Activated CD4-positive, alpha-beta T cell treated with anti-CD3 and anti-CD28 coated beads for 36 hours (primary cell): ENCODE results near the gene SHROOM1. TPM values are rescaled to one million over a fixed set of nuclear protein-coding genes. Genes with fewer than 3 reads are reported as not detected.

Experiments used
- ATAC-seq: fragments of 200-7000 bp; cut with Tn5 transposase; one replicate; pipeline ENCODE4 v1.10.0; 2021; ENCODE audit warnings: mild to moderate bottlenecking, moderate library complexity
- CTCF ChIA-PET: fragments of 350-600 bp; sonication (Branson Sonifier 250); formaldehyde crosslinking; loops from one replicate; lab custom pipeline; 2021; ENCODE audit warnings: antibody characterized with exemption; lab: Charles Lee
- POLR2A ChIA-PET: fragments of 350-600 bp; sonication (Branson Sonifier 250); formaldehyde crosslinking; loops from one replicate; lab custom pipeline; 2021; ENCODE audit warnings: antibody characterized with exemption, inconsistent platforms; lab: Charles Lee
- DNase-seq: peaks from one replicate; pipeline ENCODE4 v3.0.0-alpha.2; 2020
- H3K27ac Mint-ChIP-seq: one replicate; pipeline ENCODE4 v1.8.0; 2021; ENCODE audit warnings: mixed read lengths
- H3K27me3 Mint-ChIP-seq: one replicate; pipeline ENCODE4 v1.8.0; 2021; ENCODE audit warnings: mixed read lengths
- H3K36me3 Mint-ChIP-seq: one replicate; pipeline ENCODE4 v1.8.0; 2021; ENCODE audit warnings: low read depth, mixed read lengths
- H3K4me1 Mint-ChIP-seq: one replicate; pipeline ENCODE4 v1.8.0; 2021; ENCODE audit warnings: mixed read lengths
- H3K4me3 Mint-ChIP-seq: one replicate; pipeline ENCODE4 v1.8.0; 2021; ENCODE audit warnings: mild to moderate bottlenecking, moderate library complexity, mixed read lengths
- H3K9me3 Mint-ChIP-seq: one replicate; pipeline ENCODE4 v1.8.0; 2021; ENCODE audit warnings: low read depth, mixed read lengths
- intact Hi-C, 2 experiments: fragments of 100-400 bp; cut with DNase I in 1 of 2; cut with micrococcal nuclease in 1 of 2; formaldehyde crosslinking; loops; one replicate each; pipeline versions ENCODE4 v1.14.2 to v1.15.1; 2022 to 2024; cut with DNase I, micrococcal nuclease
- total RNA-seq, 2 experiments: library from RNA; stranded (reverse); gene quantifications; one replicate each; pipeline ENCODE4 v1.2.3, GENCODE V29; 2021

The SHROOM1 gene
- total RNA-seq, 2 experiments from 2014 or later: 0.63 to 0.89 TPM

DNA sequence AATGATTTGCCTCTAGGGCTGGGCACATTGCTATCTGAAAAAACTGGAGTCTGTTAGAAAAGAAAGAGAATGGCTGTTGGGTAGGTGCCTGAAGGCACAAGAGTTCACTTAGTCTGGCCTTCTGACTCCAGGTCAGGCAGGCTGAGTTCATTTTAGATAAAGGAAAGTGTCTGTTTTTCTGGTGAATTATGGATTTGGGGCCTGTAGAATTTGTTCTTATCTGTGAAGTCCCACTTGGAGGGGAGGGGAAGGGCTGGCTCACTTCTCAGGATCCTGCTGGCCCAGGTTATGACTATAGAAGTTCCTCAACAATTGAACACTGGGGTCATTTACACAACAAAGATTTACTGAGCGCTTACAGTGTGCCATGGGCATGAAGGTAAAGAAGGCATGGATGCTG, 41.9 kb downstream of the SHROOM1 start:
- Mint-ChIP-seq H3K4me1 (no peaks in the 10 kb centered on the region), H3K27me3 (peaks cover 14% of the 10 kb centered on the region), H3K36me3 (no peaks in the 10 kb centered on the region), H3K9me3 (no peaks in the 10 kb centered on the region), H3K27ac (no peak overlapping the region), H3K4me3 (no peak overlapping the region)
- ChIA-PET POLR2A (no interaction called here), CTCF (interaction anchor here (0.6 kb wide), 2 partner anchors 476 to 635 kb away, joined by 3 read pairs; no protein-coding TSS in a partner anchor)
- intact Hi-C loops: no loop called here
- DNase-seq: no peak
- no peak for ATAC-seq

DNA sequence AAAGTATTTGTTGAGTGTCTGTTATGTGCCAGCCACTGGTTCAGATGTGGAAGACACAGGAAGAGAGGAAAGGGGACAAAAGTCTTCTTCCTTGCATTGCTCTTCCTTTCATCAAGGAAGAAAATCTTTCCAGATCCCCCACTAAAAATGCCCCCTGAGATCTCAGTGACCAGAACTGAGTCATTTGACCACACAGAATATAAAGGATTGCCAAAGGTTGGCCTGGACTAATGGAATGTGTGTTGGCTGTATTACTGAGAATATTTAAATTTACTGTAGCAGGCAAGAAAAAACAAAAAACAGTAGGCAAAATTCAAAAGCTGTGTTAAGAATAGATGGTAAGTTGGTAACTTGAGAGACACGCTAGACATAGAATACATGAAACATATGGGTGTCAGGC, 43.4 kb downstream of the SHROOM1 start:
- no peak overlapping the region for H3K27ac Mint-ChIP-seq
- ChIA-PET POLR2A (no interaction called here), CTCF (no interaction called here)
- H3K36me3 Mint-ChIP-seq: no peaks in the 10 kb centered on the region
- no peaks in the 10 kb centered on the region for H3K4me1 Mint-ChIP-seq
- H3K27me3 Mint-ChIP-seq: peaks cover 12% of the 10 kb centered on the region
- ATAC-seq (no peak), DNase-seq (no peak)
- no peak overlapping the region for H3K4me3 Mint-ChIP-seq
- no peaks in the 10 kb centered on the region for H3K9me3 Mint-ChIP-seq
- intact Hi-C loops: no loop called here

DNA sequence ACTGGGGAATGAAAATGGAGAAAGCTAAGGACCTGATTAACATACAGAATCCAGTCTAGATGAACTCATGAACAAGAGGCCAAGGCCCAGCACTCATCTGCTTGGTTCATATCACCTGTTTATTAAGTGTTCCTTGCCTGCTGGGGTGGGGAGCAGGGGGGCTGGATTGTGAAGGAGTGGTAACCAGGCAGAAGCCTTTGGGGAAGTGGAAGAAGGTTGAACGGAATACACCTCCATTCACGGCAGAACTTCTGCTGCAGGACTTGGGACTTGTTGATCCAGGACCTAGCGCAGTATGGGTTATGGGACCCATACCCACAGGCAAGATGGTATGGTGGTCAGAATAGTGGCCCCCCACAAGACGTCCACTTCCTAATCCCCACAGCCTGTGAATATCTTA, 44.6 kb downstream of the SHROOM1 start:
- Mint-ChIP-seq H3K4me3 (no peak overlapping the region), H3K9me3 (no peaks in the 10 kb centered on the region), H3K27ac (no peak overlapping the region), H3K27me3 (peaks cover 21% of the 10 kb centered on the region), H3K36me3 (no peaks in the 10 kb centered on the region), H3K4me1 (no peaks in the 10 kb centered on the region)
- ChIA-PET CTCF (interaction anchor here (0.6 kb wide), 2 partner anchors 32 to 744 kb away, joined by 3 to 6 read pairs; no protein-coding TSS in a partner anchor), POLR2A (no interaction called here)
- ATAC-seq: no peak
- intact Hi-C loops: no loop called here
- DNase-seq: no peak

DNA sequence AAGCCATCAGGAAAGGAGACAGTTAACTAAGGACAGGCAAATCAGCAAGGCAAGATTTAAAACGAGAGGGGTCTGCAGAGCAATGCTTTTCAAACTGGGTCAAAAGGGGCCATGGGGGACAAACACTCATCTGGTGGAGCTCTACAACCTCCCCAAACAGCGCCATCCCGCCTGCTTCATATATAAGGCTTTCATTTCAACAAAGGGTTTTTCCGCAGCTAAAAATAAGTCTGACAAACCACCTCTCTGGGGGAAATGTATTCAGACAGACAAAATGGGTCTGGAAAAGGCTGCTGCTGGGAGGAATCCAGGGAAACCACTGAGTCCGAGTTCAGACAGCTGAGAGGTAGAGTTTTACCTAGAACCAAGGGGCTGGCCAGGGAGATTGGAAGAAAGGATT, 45.1 kb downstream of the SHROOM1 start:
- DNase-seq (no peak), ATAC-seq (no peak)
- Mint-ChIP-seq H3K4me3 (no peak overlapping the region), H3K27ac (no peak overlapping the region), H3K4me1 (no peaks in the 10 kb centered on the region), H3K36me3 (no peaks in the 10 kb centered on the region), H3K9me3 (no peaks in the 10 kb centered on the region), H3K27me3 (peaks cover 21% of the 10 kb centered on the region)
- CTCF ChIA-PET: interaction anchor here (0.6 to 1.1 kb wide), 4 partner anchors 32 to 744 kb away, joined by 3 to 6 read pairs (median 3); no protein-coding TSS in a partner anchor
- POLR2A ChIA-PET: no interaction called here
- intact Hi-C loops: no loop called here

DNA sequence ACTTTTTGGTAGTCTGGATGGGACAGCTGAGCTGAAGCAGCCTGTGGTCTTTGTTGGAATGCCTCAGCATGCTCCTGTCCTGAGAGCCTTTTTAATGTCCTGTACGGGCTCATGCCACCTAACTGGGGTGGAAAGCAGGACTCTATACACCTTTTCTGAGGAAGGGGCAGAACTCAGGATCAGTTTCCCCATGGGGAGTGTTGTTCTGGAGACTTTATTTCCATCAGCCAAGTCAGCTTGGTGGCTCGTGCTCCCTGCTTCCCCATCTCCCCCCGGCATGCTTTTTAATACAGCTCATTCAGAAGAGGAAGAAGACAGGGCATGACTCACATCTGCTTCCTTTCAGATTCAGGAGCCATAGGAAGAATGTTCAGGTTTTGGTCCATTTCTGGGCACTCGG, 48.3 kb downstream of the SHROOM1 start:
- intact Hi-C loops: no loop called here
- ChIA-PET POLR2A (no interaction called here), CTCF (interaction anchor here (0.7 kb wide), 1 partner anchor 39 kb away, joined by 3 read pairs; no protein-coding TSS in a partner anchor)
- Mint-ChIP-seq H3K4me3 (no peak overlapping the region), H3K4me1 (peaks cover 4% of the 10 kb centered on the region), H3K27ac (no peak overlapping the region), H3K36me3 (no peaks in the 10 kb centered on the region), H3K27me3 (peaks cover 39% of the 10 kb centered on the region), H3K9me3 (no peaks in the 10 kb centered on the region)
- ATAC-seq: no peak
- no peak for DNase-seq

DNA sequence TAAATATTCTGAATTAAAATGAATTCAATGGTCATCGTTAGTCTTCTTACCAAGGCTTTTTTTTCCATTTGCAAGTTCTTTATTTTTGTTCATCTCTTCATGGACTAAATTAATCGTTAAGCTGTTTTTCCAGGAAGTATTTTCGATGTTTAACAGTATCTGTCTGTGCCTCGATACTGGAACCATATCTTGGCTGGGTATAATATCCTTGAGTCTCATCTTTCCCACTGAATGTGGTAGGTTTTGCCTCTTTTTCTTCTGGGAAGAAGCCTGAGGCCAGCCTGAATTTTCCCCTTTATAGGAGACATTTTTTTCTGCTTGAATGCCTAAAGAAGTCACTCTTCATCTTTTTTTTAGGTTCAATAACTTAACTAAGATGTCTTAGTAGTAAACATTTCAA, 49.4 kb downstream of the SHROOM1 start:
- peaks cover 41% of the 10 kb centered on the region for H3K27me3 Mint-ChIP-seq
- ATAC-seq (no peak), DNase-seq (no peak)
- H3K36me3 Mint-ChIP-seq: no peaks in the 10 kb centered on the region
- CTCF ChIA-PET: no interaction called here
- intact Hi-C loops: no loop called here
- POLR2A ChIA-PET: no interaction called here
- H3K4me1 Mint-ChIP-seq: peaks cover 7% of the 10 kb centered on the region
- no peak overlapping the region for H3K4me3 Mint-ChIP-seq
- H3K9me3 Mint-ChIP-seq: no peaks in the 10 kb centered on the region
- no peak overlapping the region for H3K27ac Mint-ChIP-seq

DNA sequence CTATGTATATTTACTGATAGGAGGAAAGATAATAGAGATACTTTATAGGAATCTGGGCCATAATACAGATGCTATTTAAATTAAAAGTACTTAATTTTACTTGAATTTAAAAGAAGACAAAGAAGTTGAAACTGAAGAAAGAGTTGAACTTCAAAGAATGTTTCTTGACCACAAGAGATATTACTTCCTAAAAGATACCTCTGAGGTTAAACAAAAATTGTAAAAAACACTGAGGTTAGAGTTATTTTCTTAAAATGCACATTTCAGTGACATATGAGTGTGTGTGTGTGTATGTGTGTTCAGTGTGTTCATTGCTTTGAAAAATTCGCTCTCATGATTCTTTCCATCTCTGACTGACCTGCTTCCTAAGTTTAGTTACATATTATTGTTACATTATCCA, 49.9 kb downstream of the SHROOM1 start:
- DNase-seq: no peak
- Mint-ChIP-seq H3K36me3 (no peaks in the 10 kb centered on the region), H3K9me3 (no peaks in the 10 kb centered on the region), H3K4me1 (peaks cover 7% of the 10 kb centered on the region), H3K27ac (no peak overlapping the region), H3K4me3 (no peak overlapping the region), H3K27me3 (peaks cover 42% of the 10 kb centered on the region)
- intact Hi-C loops: no loop called here
- CTCF ChIA-PET: no interaction called here
- no peak for ATAC-seq
- POLR2A ChIA-PET: no interaction called here

DNA sequence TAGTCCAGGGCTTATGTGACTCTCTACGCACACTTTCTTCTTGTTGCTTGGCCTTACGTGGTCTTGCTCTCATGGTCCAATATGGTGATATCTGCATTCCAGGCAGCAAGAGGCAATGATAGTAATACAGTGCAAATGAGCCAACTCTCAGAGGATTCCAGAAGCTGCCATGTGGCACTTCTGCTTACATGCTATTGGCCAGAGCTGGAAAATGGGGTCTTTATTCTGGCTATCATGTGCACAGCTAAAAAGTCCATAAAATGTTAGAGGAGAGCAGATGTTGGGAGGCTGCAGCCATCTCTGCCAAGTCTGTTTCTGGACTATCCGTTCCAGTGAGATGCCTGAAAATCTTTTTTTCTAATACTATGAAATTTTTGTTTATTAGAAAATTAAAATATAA, 50.5 kb downstream of the SHROOM1 start:
- CTCF ChIA-PET: interaction anchor here (0.8 kb wide), 1 partner anchor 13 kb away, joined by 4 read pairs; no protein-coding TSS in a partner anchor
- intact Hi-C loops: no loop called here

DNA sequence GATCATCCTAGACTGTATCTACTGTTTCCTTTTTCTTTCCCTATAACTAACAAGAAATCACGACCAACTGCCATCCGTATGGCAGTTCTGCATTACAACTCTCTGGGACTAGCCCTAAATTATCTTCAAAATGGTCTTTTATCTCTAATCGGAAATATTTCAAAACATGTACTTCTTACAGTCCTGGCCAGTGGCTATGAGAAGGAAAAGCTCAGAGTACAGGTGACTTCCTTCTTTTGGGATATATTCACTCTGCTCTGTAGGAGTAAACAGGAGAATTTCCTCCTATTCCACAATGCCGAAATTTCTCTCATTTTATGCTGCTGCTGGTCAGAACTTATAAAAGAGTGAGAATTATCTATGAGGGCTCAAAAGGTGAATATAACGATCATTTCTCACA, 51.6 kb downstream of the SHROOM1 start:
- ATAC-seq (no peak), DNase-seq (no peak)
- intact Hi-C loops: no loop called here
- Mint-ChIP-seq H3K4me1 (peaks cover 7% of the 10 kb centered on the region), H3K36me3 (no peaks in the 10 kb centered on the region), H3K4me3 (no peak overlapping the region), H3K9me3 (no peaks in the 10 kb centered on the region), H3K27ac (no peak overlapping the region), H3K27me3 (peaks cover 41% of the 10 kb centered on the region)
- POLR2A ChIA-PET: no interaction called here
- CTCF ChIA-PET: interaction anchor here (0.6 to 1.2 kb wide), 2 partner anchors 54 to 156 kb away, joined by 3 read pairs; no protein-coding TSS in a partner anchor

More for the DNA sequence above, 50.5 kb downstream of the SHROOM1 start:
- DNase-seq: no peak
- POLR2A ChIA-PET: no interaction called here
- H3K36me3 Mint-ChIP-seq: no peaks in the 10 kb centered on the region
- no peaks in the 10 kb centered on the region for H3K9me3 Mint-ChIP-seq
- H3K4me3 Mint-ChIP-seq: no peak overlapping the region
- H3K27ac Mint-ChIP-seq: no peak overlapping the region
- ATAC-seq: no peak
- H3K27me3 Mint-ChIP-seq: peaks cover 39% of the 10 kb centered on the region
- H3K4me1 Mint-ChIP-seq: peaks cover 7% of the 10 kb centered on the region

DNA sequence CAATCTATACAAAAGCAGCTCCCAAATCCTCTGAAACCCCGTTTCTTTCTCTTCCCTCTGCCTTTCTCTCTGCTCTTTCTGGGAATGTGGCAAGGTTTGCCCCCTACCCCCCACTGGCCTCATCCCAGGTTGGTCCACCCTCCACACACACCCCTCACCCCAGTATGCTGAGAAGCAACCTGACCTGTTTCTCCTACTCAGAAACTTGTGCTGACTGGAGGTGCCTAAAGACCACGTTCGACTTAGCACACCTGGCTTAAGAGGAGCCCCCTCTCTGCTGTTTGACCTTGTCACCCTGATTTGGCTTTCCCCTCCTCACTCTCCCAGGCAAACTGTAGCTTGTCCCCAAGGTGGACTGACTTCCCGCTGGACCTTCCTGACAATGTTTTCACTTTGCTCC, 52.3 kb downstream of the SHROOM1 start:
- H3K27ac Mint-ChIP-seq: no peak overlapping the region
- intact Hi-C loops: no loop called here
- no peak for DNase-seq
- H3K4me1 Mint-ChIP-seq: peaks cover 7% of the 10 kb centered on the region
- no peak for ATAC-seq
- no peaks in the 10 kb centered on the region for H3K9me3 Mint-ChIP-seq
- ChIA-PET CTCF (interaction anchor here (0.6 to 1.4 kb wide), 4 partner anchors 33 to 1097 kb away, joined by 3 to 4 read pairs (median 4); no protein-coding TSS in a partner anchor), POLR2A (no interaction called here)
- H3K27me3 Mint-ChIP-seq: peaks cover 41% of the 10 kb centered on the region
- no peaks in the 10 kb centered on the region for H3K36me3 Mint-ChIP-seq
- peak overlapping the region; percentile 59 for H3K4me3 Mint-ChIP-seq

DNA sequence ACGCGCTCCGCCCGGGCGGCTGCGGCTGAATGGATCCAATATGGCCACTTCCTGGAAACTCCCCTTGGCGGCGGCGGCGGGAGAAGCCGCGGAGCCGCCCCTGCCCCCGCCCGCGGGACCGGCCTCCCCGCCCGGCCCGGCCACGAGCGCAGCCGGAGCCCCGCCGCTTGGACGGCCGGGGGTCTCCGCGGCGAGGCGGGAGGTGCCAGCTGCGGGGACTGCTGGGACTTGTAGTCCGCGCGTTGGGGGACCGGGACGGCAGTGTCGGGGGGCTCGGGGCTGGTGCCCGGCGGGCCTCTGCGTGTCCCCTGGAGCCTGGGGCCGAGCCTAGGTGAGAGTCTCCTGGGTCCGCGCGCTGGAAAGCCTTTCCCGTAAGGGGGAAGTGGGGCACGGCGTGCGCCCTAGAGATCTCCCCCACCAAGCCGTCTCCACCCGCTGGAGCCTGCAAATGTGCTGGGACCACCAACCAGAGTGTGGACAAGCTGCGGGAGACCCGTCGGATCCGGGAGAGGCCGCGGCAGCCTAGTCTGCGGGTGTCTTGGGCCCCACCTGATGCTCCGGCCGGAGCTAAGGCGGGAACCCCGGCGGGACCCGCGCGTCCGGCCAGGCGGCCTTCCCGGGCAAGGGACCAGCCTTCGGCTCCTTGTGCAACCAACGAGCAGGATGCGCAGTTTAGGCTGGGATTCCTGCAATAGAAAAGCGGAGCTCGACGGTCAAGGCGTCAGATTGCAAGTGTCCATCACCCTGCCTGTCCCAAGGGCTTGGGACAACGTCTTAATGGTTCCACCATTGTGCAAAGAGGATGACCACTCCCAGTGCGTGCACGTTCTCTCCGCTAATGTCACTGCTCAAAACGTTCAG, 53.0 kb downstream of the SHROOM1 start, which contains the start of gene SEPTIN8:
SEPTIN8 (minus strand) TSS at position 31 of the 861 bp plus-strand sequence. CDS start 102 bp downstream, outside the sequence.
- intact Hi-C loops: loop anchor here in 1 of 2 experiments (1.0 kb wide), 2 partner anchors 24 to 40 kb away; partner anchors contain the start of gene KIF3A
- Mint-ChIP-seq H3K4me3 (peak within 1 kb of the TSS; percentile 65), H3K36me3 (no peaks in the 10 kb centered on the region), H3K27me3 (peaks cover 37% of the 10 kb centered on the region), H3K4me1 (peaks cover 7% of the 10 kb centered on the region), H3K9me3 (no peaks in the 10 kb centered on the region), H3K27ac (peak within 1 kb of the TSS; percentile 8)
- DNase-seq (peak; percentile 67), ATAC-seq (peak; percentile 79)
- POLR2A ChIA-PET: no interaction called here
- CTCF ChIA-PET: interaction anchor here (0.6 to 1.4 kb wide), 4 partner anchors 34 to 1098 kb away, joined by 3 to 4 read pairs (median 4); no protein-coding TSS in a partner anchor
